HepG2 (cell line): ENCODE results near the gene HPS4. TPM values are rescaled to one million over a fixed set of nuclear protein-coding genes. Genes with fewer than 3 reads are reported as not detected.
"Not testable (repeated sequence)": the region's sequence is repeated elsewhere in the genome, so short reads cannot be mapped to it uniquely, and the experiment has no call there.

Experiments used
- ATAC-seq: fragments of 200-7000 bp; cut with Tn5 transposase; 3 replicates; pipeline ENCODE4 v1.9.1; 2020; ENCODE audit warnings: mild to moderate bottlenecking, moderate library complexity
- BruUV-seq: library from RNA; stranded (reverse); fragments of 400-500 nt; replicated peaks from 2 replicates; lab custom pipeline; 2021; lab: Mats Ljungman, UMichigan
- CTCF ChIA-PET: fragments of 300-600 bp; formaldehyde crosslinking; extraction: SDS; loops from one replicate; lab custom pipeline; 2021; ENCODE audit warnings: low total read pairs, inconsistent platforms, low intra/inter-chr PET ratio; lab: Yijun Ruan, JAX
- POLR2A ChIA-PET: fragments of 350-600 bp; sonication (Branson Sonifier 250); formaldehyde crosslinking; loops from one replicate; lab custom pipeline; 2020; ENCODE audit warnings: antibody characterized with exemption, inconsistent platforms; lab: Yijun Ruan, JAX
- DNase-seq: peaks from one replicate; pipeline ENCODE4 v3.0.0-alpha.2; 2015; ENCODE audit warnings: low spot score
- FAIRE-seq: peaks from 3 replicates; lab custom pipeline; 2011; peaks lifted over from hg19 to GRCh38; lab: Jason Lieb, UNC
- H2AFZ ChIP-seq: one replicate; pipeline ENCODE4 v1.6.1; 2011; ENCODE audit warnings: low read length, inconsistent platforms
- H3K27ac ChIP-seq: fragments of 300-600 bp; 3 replicates; pipeline ENCODE4 v1.8.0; 2011; ENCODE audit warnings: mixed run types, mild to moderate bottlenecking, mixed read lengths, low read length, inconsistent platforms; ENCODE audit not compliant: insufficient read depth; ENCODE audit errors: extremely low read length
- H3K27me3 ChIP-seq, 2 experiments: fragments of 200-600 bp in 1 of 2; 2 replicates in 1 of 2; 3 replicates in 1 of 2; pipeline versions ENCODE4 v1.6.0 to v1.8.0; 2011; ENCODE audit warnings: low read length in 2 of 2, mild to moderate bottlenecking in 2 of 2, moderate library complexity in 2 of 2, inconsistent platforms in 1 of 2; ENCODE audit not compliant: insufficient read depth in 2 of 2, control insufficient read depth in 1 of 2
- H3K36me3 ChIP-seq, 2 experiments: fragments of 200-600 bp in 1 of 2; replicated peaks in 1 of 2; 2 replicates in 1 of 2; 3 replicates in 1 of 2; pipeline versions ENCODE4 v1.5.1 to v1.8.0; 2011; ENCODE audit warnings: low read length in 2 of 2, inconsistent platforms in 1 of 2; ENCODE audit not compliant: insufficient read depth in 2 of 2, control insufficient read depth in 1 of 2
- H3K4me1 ChIP-seq: 2 replicates; pipeline ENCODE4 v1.5.1; 2012; ENCODE audit warnings: low read length, inconsistent platforms; ENCODE audit not compliant: insufficient read depth
- H3K4me2 ChIP-seq: 2 replicates; pipeline ENCODE4 v1.6.0; 2011; ENCODE audit warnings: low read depth, low read length, inconsistent platforms
- H3K4me3 ChIP-seq, 3 experiments: fragments of 200-600 bp in 1 of 3; sonication (generic), shearing (Covaris generic) in 1 of 3; replicated peaks in 1 of 3; 2 replicates each; pipeline ENCODE4 v1.5.1; 2011 to 2016; ENCODE audit warnings: low read length in 3 of 3, inconsistent platforms in 2 of 3, low read depth in 2 of 3, mild to moderate bottlenecking in 2 of 3, control low read depth in 1 of 3, mixed read lengths in 1 of 3; ENCODE audit not compliant: insufficient read depth in 1 of 3
- H3K79me2 ChIP-seq: one replicate; pipeline ENCODE4 v1.6.1; 2011; ENCODE audit warnings: low read length, inconsistent platforms; ENCODE audit not compliant: insufficient read depth
- H3K9ac ChIP-seq: 2 replicates; pipeline ENCODE4 v1.6.0; 2011; ENCODE audit warnings: mild to moderate bottlenecking, low read depth, low read length, inconsistent platforms; ENCODE audit not compliant: insufficient read depth
- H3K9me3 ChIP-seq: 2 replicates; pipeline ENCODE4 v1.5.1; 2012; ENCODE audit warnings: mild to moderate bottlenecking, low read length
- H4K20me1 ChIP-seq: 2 replicates; pipeline ENCODE4 v1.6.0; 2011; ENCODE audit warnings: inconsistent platforms, mild to moderate bottlenecking, low read length, moderate library complexity; ENCODE audit not compliant: insufficient read depth
- ATF7-NPFF ChIP-seq: sonication (generic); formaldehyde crosslinking; IDR thresholded peaks from 2 replicates; pipeline ENCODE4 v1.8.1; 2023; ENCODE audit warnings: mild to moderate bottlenecking, low read depth, missing genetic modification reagents, moderate library complexity
- CEBPB ChIP-seq: IDR thresholded peaks from 2 replicates; pipeline ENCODE4 v1.6.1; 2011; ENCODE audit warnings: low read depth, low read length, improper control_type of control experiment, borderline replicate concordance
- GPBP1L1 ChIP-seq: sonication (generic); formaldehyde crosslinking; IDR thresholded peaks from 2 replicates; pipeline ENCODE4 v1.5.0; 2020; ENCODE audit warnings: mild to moderate bottlenecking, missing genetic modification reagents
- MXI1 ChIP-seq: IDR thresholded peaks from 3 replicates; pipeline ENCODE4 v1.6.1; 2012; ENCODE audit warnings: low read depth, low read length, inconsistent platforms, borderline replicate concordance
- THYN1 ChIP-seq: sonication (generic); formaldehyde crosslinking; IDR thresholded peaks from 2 replicates; pipeline ENCODE4 v1.8.1; 2023; ENCODE audit warnings: low read depth, mild to moderate bottlenecking, moderate library complexity, missing genetic modification reagents, borderline replicate concordance
- ZNF430 ChIP-seq: sonication (generic); formaldehyde crosslinking; IDR thresholded peaks from 2 replicates; pipeline ENCODE4 v1.9.0; 2021; ENCODE audit warnings: mild to moderate bottlenecking, missing genetic modification reagents
- ZNF768 ChIP-seq: sonication (generic); formaldehyde crosslinking; IDR thresholded peaks from 2 replicates; pipeline ENCODE4 v1.4.0; 2020; ENCODE audit warnings: missing genetic modification reagents
- WGBS: methylation state at CpG from one replicate; pipeline ENCODE4 v1.1.6; 2017; ENCODE audit warnings: low lambda C conversion rate; 5-methylcytosine and 5-hydroxymethylcytosine counted together
- in situ Hi-C: cut with HindIII; loops from 2 replicates; pipeline ENCODE4 v1.10.0; 2017; ENCODE audit warnings: low pct_unique_long_range_greater_than_20kb; ENCODE audit not compliant: extremely low pct_ligation_motif_present
- intact Hi-C: fragments of 100-400 bp; cut with micrococcal nuclease; formaldehyde crosslinking; loops from one replicate; pipeline ENCODE4 v1.10.0; 2022; ENCODE audit not compliant: unreplicated experiment
- polyA plus RNA-seq, 8 experiments: library from polyadenylated mRNA; depleted of rRNA in 3 of 8; stranded (reverse) in 7 of 8; unstranded in 1 of 8; fragments of >200 nt; fragmentation: Illumina TruSeq in 4 of 8; extraction: Trizol in 4 of 8; gene quantifications; 2 replicates each; pipeline versions ENCODE4 v1.2.1 to v1.2.3, GENCODE V29; 2011 to 2016; ENCODE audit warnings: low read depth in 4 of 8, missing spikeins in 1 of 8, mixed read lengths in 1 of 8; ENCODE audit not compliant: insufficient read depth in 1 of 8
- total RNA-seq, 5 experiments: library from RNA; depleted of rRNA; stranded (reverse); fragments of >200 nt; fragmentation: Illumina TruSeq; extraction: Trizol; gene quantifications; 2 replicates each; pipeline ENCODE4 v1.2.3, GENCODE V29; 2016; ENCODE audit warnings: low read depth in 1 of 5

Gene HPS4
- total and polyA plus RNA-seq, 2 of the 13 experiments (the other 11 are each of a cell fraction or from before 2014, with no cell fraction given): 27.4 to 34.0 TPM

DNA sequence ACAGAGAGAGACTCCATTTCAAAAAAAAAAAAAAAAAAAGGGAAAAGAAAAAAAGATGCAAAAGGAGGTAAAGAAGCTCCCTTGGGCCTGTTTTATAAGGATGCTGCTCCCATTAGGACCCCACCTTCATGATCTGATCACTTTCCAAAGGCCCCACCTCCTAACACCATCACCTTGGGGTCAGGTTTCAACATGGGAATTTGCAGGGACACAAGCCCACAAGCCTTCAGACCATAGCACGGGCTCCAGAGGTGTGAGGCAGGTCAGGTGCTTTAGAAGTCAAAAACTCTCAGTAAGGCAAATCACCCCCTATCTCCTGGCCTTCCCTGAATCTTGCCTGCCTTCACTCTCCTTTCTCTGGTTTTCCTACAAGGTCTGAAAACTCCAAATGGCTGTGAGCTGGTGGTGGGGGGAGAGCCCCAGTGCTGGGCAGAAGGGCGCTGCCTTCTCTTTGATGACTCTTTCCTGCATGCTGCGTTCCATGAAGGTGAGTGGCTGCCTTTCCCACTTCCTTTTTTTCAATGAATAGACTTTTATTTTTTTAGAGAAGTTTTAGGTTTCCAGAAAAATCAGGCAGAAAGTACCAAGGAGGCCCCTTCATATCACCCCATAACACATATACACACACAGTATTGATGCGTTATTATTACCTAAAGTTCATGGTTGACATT lies 41.4 kb downstream of the HPS4 start (continued):
- TF ChIP-seq ATF7-NPFF (CRISPR knock-in tag): no peak
- no peak for TF ChIP-seq MXI1
- no peak for TF ChIP-seq ZNF430
- no peak for TF ChIP-seq THYN1 (CRISPR knock-in tag)
- TF ChIP-seq CEBPB: no peak
- TF ChIP-seq, all 625 proteins: peak for 0

- H3K4me1 ChIP-seq: no peaks in the 10 kb centered on the region
- no peak for ATAC-seq
- H3K27ac ChIP-seq: no peak overlapping the region
Observed at GRCh38 chr22:26439559-26439958, 44.0 kb downstream of the HPS4 start.

DNA sequence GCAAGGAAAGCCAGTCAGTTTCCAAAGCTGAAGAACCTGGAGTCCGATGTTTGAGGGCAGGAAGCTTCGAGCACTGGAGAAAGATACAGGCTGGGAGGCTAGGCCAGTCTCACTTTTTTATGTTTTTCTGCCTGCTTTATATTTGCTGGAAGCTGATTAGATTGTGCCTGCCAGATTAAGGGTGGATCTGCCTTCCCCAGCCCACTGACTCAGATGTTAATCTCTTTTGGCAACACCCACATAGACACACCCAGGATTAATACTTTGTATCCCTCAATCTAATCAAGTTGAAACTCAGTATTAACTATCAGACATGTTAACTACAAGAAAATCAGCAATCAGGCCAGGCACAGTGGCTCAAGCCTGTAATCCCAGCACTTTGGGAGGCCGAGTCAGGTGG lies 44.8 kb downstream of the HPS4 start:
- H4K20me1 ChIP-seq, in situ Hi-C loops, BruUV-seq, POLR2A ChIA-PET, FAIRE-seq, H3K4me2 ChIP-seq, intact Hi-C loops, H3K9me3 ChIP-seq, H3K4me3 ChIP-seq, H3K9ac ChIP-seq, H3K79me2 ChIP-seq, CTCF ChIA-PET, H3K36me3 ChIP-seq, H3K27ac ChIP-seq, ATAC-seq, H3K4me1 ChIP-seq, H2AFZ ChIP-seq, DNase-seq: not testable (repeated sequence)
- WGBS: 3% methylated on average over 3 of the region's 3 CpGs
- peaks cover 3 to 39% of the 10 kb centered on the region in 2 experiments; a peak in 3 of 5 replicates for H3K27me3 ChIP-seq

More at GRCh38 chr22:26439559-26439958, 44.0 kb downstream of the HPS4 start:
- peaks cover 3 to 32% of the 10 kb centered on the region in 2 experiments; a peak in 3 of 5 replicates for H3K27me3 ChIP-seq
- H3K36me3 ChIP-seq: no peaks in the 10 kb centered on the region
- H3K4me2 ChIP-seq: no peak overlapping the region
- H3K79me2 ChIP-seq: no peaks in the 10 kb centered on the region
- intact Hi-C loops (no loop called here), in situ Hi-C loops (no loop called here)
- no peak overlapping the region for H3K9ac ChIP-seq
- no TSS peak for BruUV-seq
- no peaks in the 10 kb centered on the region for H4K20me1 ChIP-seq
- TF ChIP-seq ZNF768 (CRISPR knock-in tag): peak; percentile 72; the same call in 1 of the 2 replicates
- no peak for TF ChIP-seq GPBP1L1 (CRISPR knock-in tag)
- FAIRE-seq (no peak), DNase-seq (no peak)
- no peak overlapping the region for H3K4me3 ChIP-seq
- H3K9me3 ChIP-seq: no peaks in the 10 kb centered on the region
- ChIA-PET POLR2A (no interaction called here), CTCF (no interaction called here)
- WGBS: 45% methylated on average over 3 of the region's 3 CpGs
- no peak overlapping the region for H2AFZ ChIP-seq
